ENCODE data around the gene COMP. TPM values are rescaled to one million over a fixed set of nuclear protein-coding genes. Genes with fewer than 3 reads are reported as not detected.

The COMP gene
- total RNA-seq, 1 experiment from 2014 or later = 0.69 TPM

DNA sequence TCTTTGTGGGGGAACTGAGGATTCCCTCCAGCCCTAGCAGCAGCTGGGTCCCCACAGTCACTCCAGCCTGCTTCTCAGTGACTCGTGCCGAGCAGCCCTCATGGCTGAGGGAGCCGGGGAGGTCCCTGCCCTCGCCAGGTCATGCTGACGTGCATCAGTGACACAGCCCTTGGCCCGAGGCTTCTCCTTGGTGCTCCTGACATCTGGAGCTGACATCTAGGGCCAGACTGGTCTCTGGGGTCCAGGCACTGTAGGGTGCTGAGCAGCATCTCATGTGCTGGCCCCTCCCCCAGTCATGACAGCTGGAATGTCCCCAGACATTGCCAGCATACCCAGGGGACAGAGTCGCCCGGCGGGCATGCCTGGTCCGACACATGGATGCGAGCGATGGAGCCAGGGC is 14.4 kb downstream of the COMP start:
- BruUV-seq (replicated peaks) = no TSS peak
- Histone ChIP-seq H3K4me1 (ENCODE audit: control insufficient read depth, insufficient read depth, low read length) (no peaks in the 10 kb centered on the region), H3K36me3 (ENCODE audit: control insufficient read depth, insufficient read depth, low read length) (no peaks in the 10 kb centered on the region), H3K4me3 (ENCODE audit: low read depth in 2 of 2, low read length in 2 of 2) (no peak overlapping the region), H3K27ac (ENCODE audit: low read length) (no peak overlapping the region), H3K27me3 (ENCODE audit: control insufficient read depth, insufficient read depth, low read length) (no peaks in the 10 kb centered on the region), H3K9me3 (ENCODE audit: control insufficient read depth, insufficient read depth, low read depth, low read length) (no peaks in the 10 kb centered on the region)
- ChIA-PET POLR2A (no interaction called here), CTCF (interaction anchor here (0.6 kb wide), 1 partner anchor 29 kb away, joined by 7 read pairs; no protein-coding TSS in a partner anchor)
- in situ Hi-C loops (cut with HindIII; ENCODE audit: low pct_unique_long_range_greater_than_20kb, low sequenced_read_pairs) (no loop called here), intact Hi-C loops (cut with micrococcal nuclease; ENCODE audit: unreplicated experiment) (no loop called here)
- TF ChIP-seq SIN3A (IDR thresholded peaks at IDR 0.05; ENCODE audit: borderline replicate concordance, insufficient read depth, low read depth, low read length) (no peak), TCF7L2 (IDR thresholded peaks at IDR 0.05; ENCODE audit: low read depth, low read length) (no peak), POLR2AphosphoS5 (IDR thresholded peaks at IDR 0.05; ENCODE audit: low read depth, low read length) (no peak)
- TF ChIP-seq, protein P1, sequence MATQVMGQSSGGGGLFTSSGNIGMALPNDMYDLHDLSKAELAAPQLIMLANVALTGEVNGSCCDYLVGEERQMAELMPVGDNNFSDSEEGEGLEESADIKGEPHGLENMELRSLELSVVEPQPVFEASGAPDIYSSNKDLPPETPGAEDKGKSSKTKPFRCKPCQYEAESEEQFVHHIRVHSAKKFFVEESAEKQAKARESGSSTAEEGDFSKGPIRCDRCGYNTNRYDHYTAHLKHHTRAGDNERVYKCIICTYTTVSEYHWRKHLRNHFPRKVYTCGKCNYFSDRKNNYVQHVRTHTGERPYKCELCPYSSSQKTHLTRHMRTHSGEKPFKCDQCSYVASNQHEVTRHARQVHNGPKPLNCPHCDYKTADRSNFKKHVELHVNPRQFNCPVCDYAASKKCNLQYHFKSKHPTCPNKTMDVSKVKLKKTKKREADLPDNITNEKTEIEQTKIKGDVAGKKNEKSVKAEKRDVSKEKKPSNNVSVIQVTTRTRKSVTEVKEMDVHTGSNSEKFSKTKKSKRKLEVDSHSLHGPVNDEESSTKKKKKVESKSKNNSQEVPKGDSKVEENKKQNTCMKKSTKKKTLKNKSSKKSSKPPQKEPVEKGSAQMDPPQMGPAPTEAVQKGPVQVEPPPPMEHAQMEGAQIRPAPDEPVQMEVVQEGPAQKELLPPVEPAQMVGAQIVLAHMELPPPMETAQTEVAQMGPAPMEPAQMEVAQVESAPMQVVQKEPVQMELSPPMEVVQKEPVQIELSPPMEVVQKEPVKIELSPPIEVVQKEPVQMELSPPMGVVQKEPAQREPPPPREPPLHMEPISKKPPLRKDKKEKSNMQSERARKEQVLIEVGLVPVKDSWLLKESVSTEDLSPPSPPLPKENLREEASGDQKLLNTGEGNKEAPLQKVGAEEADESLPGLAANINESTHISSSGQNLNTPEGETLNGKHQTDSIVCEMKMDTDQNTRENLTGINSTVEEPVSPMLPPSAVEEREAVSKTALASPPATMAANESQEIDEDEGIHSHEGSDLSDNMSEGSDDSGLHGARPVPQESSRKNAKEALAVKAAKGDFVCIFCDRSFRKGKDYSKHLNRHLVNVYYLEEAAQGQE (IDR thresholded peaks at IDR 0.05; ENCODE audit: insufficient read depth in 1 of 2, low read depth in 2 of 2, low read length in 1 of 2) = no peak
- peak; percentile 36; the same call in 1 of the 2 replicates for ATAC-seq
- DNase-seq (ENCODE audit: low read depth, low spot score) = no peak

- Histone ChIP-seq H3K27me3 (ENCODE audit: control insufficient read depth, insufficient read depth, low read length) (no peaks in the 10 kb centered on the region), H3K36me3 (ENCODE audit: control insufficient read depth, insufficient read depth, low read length) (no peaks in the 10 kb centered on the region), H3K4me1 (ENCODE audit: control insufficient read depth, insufficient read depth, low read length) (no peaks in the 10 kb centered on the region), H3K27ac (ENCODE audit: low read length) (no peak overlapping the region), H3K4me3 (ENCODE audit: low read depth in 2 of 2, low read length in 2 of 2) (no peak overlapping the region), H3K9me3 (ENCODE audit: control insufficient read depth, insufficient read depth, low read depth, low read length) (no peaks in the 10 kb centered on the region)
- TF ChIP-seq SIN3A (IDR thresholded peaks at IDR 0.05; ENCODE audit: borderline replicate concordance, insufficient read depth, low read depth, low read length) (no peak), TCF7L2 (IDR thresholded peaks at IDR 0.05; ENCODE audit: low read depth, low read length) (no peak), CTCF (IDR thresholded peaks at IDR 0.05) (no peak), POLR2AphosphoS5 (IDR thresholded peaks at IDR 0.05; ENCODE audit: low read depth, low read length) (no peak)
- TF ChIP-seq, protein P1 (IDR thresholded peaks at IDR 0.05; ENCODE audit: insufficient read depth in 1 of 2, low read depth in 2 of 2, low read length in 1 of 2) = no peak
- in situ Hi-C loops (cut with HindIII; ENCODE audit: low pct_unique_long_range_greater_than_20kb, low sequenced_read_pairs) = no loop called here
- POLR2A ChIA-PET = no interaction called here
- ATAC-seq (no peak), DNase-seq (ENCODE audit: low read depth, low spot score) (no peak)
- BruUV-seq (replicated peaks) = no TSS peak
- CTCF ChIA-PET = interaction anchor here (0.6 kb wide), 1 partner anchor 29 kb away, joined by 7 read pairs; no protein-coding TSS in a partner anchor
- intact Hi-C loops (cut with micrococcal nuclease; ENCODE audit: unreplicated experiment) = no loop called here
Observed at GRCh38 chr19:18776288-18776594, 14.9 kb downstream of the COMP start.
